ENCODE data around the gene METTL17. TPM values are rescaled to one million over a fixed set of nuclear protein-coding genes. Genes with fewer than 3 reads are reported as not detected.

The METTL17 gene
- total and polyA plus RNA-seq, 2 of the 13 experiments (the other 11 are each of a cell fraction or from before 2014, with no cell fraction given) = 122 to 199 TPM

GRCh38 chr14:20970983-20971704, 18.6 kb upstream of the METTL17 start (continued):
- no peak for TF ChIP-seq AGO2 (optimal IDR thresholded peaks at IDR 0.05; ENCODE audit: low read depth, low read length)
- no peak; the same call in 1 of the 2 replicates for TF ChIP-seq ELF4 (CRISPR knock-in tag; IDR thresholded peaks at IDR 0.05; ENCODE audit: borderline replicate concordance)
- TF ChIP-seq TCF12 (IDR thresholded peaks at IDR 0.05) = no peak
- 0 out of 2 replicates have a peak, but pooled peaks have one; percentile 45 for TF ChIP-seq TCF12 (CRISPR knock-in tag; IDR thresholded peaks at IDR 0.05)
- TF ChIP-seq THAP11 (CRISPR knock-in tag; IDR thresholded peaks at IDR 0.05) = peak; percentile 21
- TF ChIP-seq ATF2 (CRISPR knock-in tag; IDR thresholded peaks at IDR 0.05) = peak; percentile 57
- peak; percentile 56 for TF ChIP-seq SAP130 (CRISPR knock-in tag; IDR thresholded peaks at IDR 0.05; ENCODE audit: low read depth)
- TF ChIP-seq FOXP4 (CRISPR knock-in tag; IDR thresholded peaks at IDR 0.05) = peak; percentile 34; the same call in 1 of the 2 replicates
- TF ChIP-seq IRF1 (CRISPR knock-in tag; IDR thresholded peaks at IDR 0.05; ENCODE audit: low read depth) = no peak
- no peak for TF ChIP-seq FOXA1 (IDR thresholded peaks at IDR 0.05)
- TF ChIP-seq FOXA1 (CRISPR knock-in tag; IDR thresholded peaks at IDR 0.05) = 0 out of 2 replicates have a peak, but pooled peaks have one; percentile 16
- TF ChIP-seq ZNF572 (CRISPR knock-in tag; IDR thresholded peaks at IDR 0.05) = no peak; the same call in 1 of the 2 replicates
- peak; percentile 60 for TF ChIP-seq FOSL2 (CRISPR knock-in tag; IDR thresholded peaks at IDR 0.05)
- no peak for TF ChIP-seq AHR (CRISPR knock-in tag; IDR thresholded peaks at IDR 0.05)
- no peak for TF ChIP-seq CAMTA2 (CRISPR knock-in tag; IDR thresholded peaks at IDR 0.05; ENCODE audit: borderline replicate concordance)
- no peak for TF ChIP-seq ZBTB38 (CRISPR knock-in tag; IDR thresholded peaks at IDR 0.05)
- no peak; the same call in 1 of the 2 replicates for TF ChIP-seq AKNA (CRISPR knock-in tag; IDR thresholded peaks at IDR 0.05; ENCODE audit: borderline replicate concordance)
- no peak for TF ChIP-seq ZNF326 (CRISPR knock-in tag; IDR thresholded peaks at IDR 0.05; ENCODE audit: borderline replicate concordance)
- TF ChIP-seq HMGA1 (CRISPR knock-in tag; conservative IDR thresholded peaks at IDR 0.05) = no peak
- TF ChIP-seq CHCHD3 (CRISPR knock-in tag; IDR thresholded peaks at IDR 0.05) = no peak
- TF ChIP-seq ZNF740 (CRISPR knock-in tag; IDR thresholded peaks at IDR 0.05) = peak; percentile 74; the same call in 1 of the 2 replicates

Data from HepG2 (cell line).